Stomach (tissue), 9 donors: Measurements from ENCODE around the gene MSI2. TPM values are rescaled to one million over a fixed set of nuclear protein-coding genes. Genes with fewer than 3 reads are reported as not detected.

Source experiments
- DNase-seq, 2 donors: peaks; one replicate each; pipeline versions ENCODE4 v3.0.0 to v3.0.0-alpha.2; 2013 to 2019
- H3K27ac ChIP-seq, 5 donors: fragments of 200-600 bp in 4 of 5; sonication (generic) in 4 of 5; one replicate each; pipeline ENCODE4 v1.5.1; 2013 to 2019; ENCODE audit warnings: mild to moderate bottlenecking in 1 of 5, moderate library complexity in 1 of 5
- H3K27me3 ChIP-seq, 3 donors: fragments of 200-600 bp; sonication (generic); one replicate each; pipeline ENCODE4 v1.5.1; 2017 to 2019; ENCODE audit warnings: mixed run types in 1 of 3
- H3K36me3 ChIP-seq, 4 donors: fragments of 200-600 bp; sonication (generic); 1 replicate in 3 of 4; 2 replicates in 1 of 4; pipeline ENCODE4 v1.5.1; 2016 to 2019
- H3K4me1 ChIP-seq, 4 donors: fragments of 200-600 bp; sonication (generic); one replicate each; pipeline ENCODE4 v1.5.1; 2016 to 2019
- H3K4me3 ChIP-seq, 4 donors: fragments of 200-600 bp; sonication (generic) in 3 of 4; one replicate each; pipeline ENCODE4 v1.5.1; 2016 to 2019; ENCODE audit warnings: mild to moderate bottlenecking in 1 of 4
- H3K9me3 ChIP-seq, 4 donors: fragments of 200-600 bp; sonication (generic); one replicate each; pipeline ENCODE4 v1.5.1; 2016 to 2019
- CTCF ChIP-seq, 7 experiments: fragments of 450-650 bp in 4 of 7; fragments of 200-600 bp in 3 of 7; sonication (generic) in 3 of 7; IDR thresholded peaks; one replicate each; pipeline ENCODE4 v1.5.1; 2016 to 2019; ENCODE audit warnings: antibody characterized with exemption in 7 of 7, control low read depth in 2 of 7, mild to moderate bottlenecking in 1 of 7
- EP300 ChIP-seq: sonication (generic); formaldehyde crosslinking; IDR thresholded peaks from one replicate; pipeline ENCODE4 v1.6.1; 2017; ENCODE audit warnings: antibody characterized with exemption
- POLR2A ChIP-seq, 4 donors: fragments of 450-650 bp; IDR thresholded peaks; one replicate each; pipeline ENCODE4 v1.6.1; 2016; ENCODE audit warnings: antibody characterized with exemption in 4 of 4, control low read depth in 2 of 4, mild to moderate bottlenecking in 1 of 4, moderate library complexity in 1 of 4
- POLR2AphosphoS5 ChIP-seq, 3 donors: sonication (generic); formaldehyde crosslinking; IDR thresholded peaks; one replicate each; pipeline ENCODE4 v1.6.1; 2016; ENCODE audit warnings: antibody characterized with exemption in 3 of 3
- WGBS, 5 donors: extraction: QIAGEN DNeasy Blood & Tissue Kit in 3 of 5; methylation state at CpG; one replicate each; pipeline versions ENCODE4 v1.1.5 to v1.1.7; 2013 to 2018; 5-methylcytosine and 5-hydroxymethylcytosine counted together
- intact Hi-C: fragments of 100-400 bp; cut with DNase I; formaldehyde crosslinking; loops from one replicate; pipeline ENCODE4 v1.15.1; 2023; ENCODE audit warnings: low total_unique reads
- polyA plus RNA-seq, 3 donors: library from polyadenylated mRNA; stranded (reverse); fragments of 200-250 nt; gene quantifications; one replicate each; pipeline ENCODE4 v1.2.3, GENCODE V29; 2013
- total RNA-seq, 5 donors: library from RNA; depleted of rRNA; stranded (reverse); fragments of >200 nt; gene quantifications; one replicate each; pipeline versions ENCODE4 v1.1.0 to v1.2.3, GENCODE V29; 2014 to 2016
- donor health status: healthy with polysubstance abuse.
- donor health status: Bipolar disorder and iron deficiency.
- donor health status: healthy.

MSI2 gene
- total and polyA plus RNA-seq, 8 donors: 8.3 to 72.4 (median 22.9) TPM

GRCh38 chr17:57645950-57646665, 389.8 kb downstream of the MSI2 start:
- Histone ChIP-seq H3K4me1 (no peaks in the 10 kb centered on the region), H3K27ac (no peak overlapping the region), H3K4me3 (no peak overlapping the region), H3K36me3 (peaks cover 0 to 8% (median 5%) of the 10 kb centered on the region in 4 donors), H3K27me3 (no peaks in the 10 kb centered on the region), H3K9me3 (no peaks in the 10 kb centered on the region)
- intact Hi-C loops: no loop called here
- WGBS, 5 donors: 87 to 91% (median 90%) methylated on average over 4 to 6 of the region's 6 CpGs
- no peak for DNase-seq
- no peak for TF ChIP-seq EP300
- no peak for TF ChIP-seq CTCF (IDR thresholded peaks at IDR 0.05)
- TF ChIP-seq POLR2A (IDR thresholded peaks at IDR 0.05): no peak
- TF ChIP-seq POLR2AphosphoS5 (IDR thresholded peaks at IDR 0.05): no peak

GRCh38 chr17:57648720-57649119, 392.4 kb downstream of the MSI2 start:
- Histone ChIP-seq H3K27me3 (no peaks in the 10 kb centered on the region), H3K36me3 (peaks cover 0 to 18% (median 12%) of the 10 kb centered on the region in 4 donors), H3K4me1 (no peaks in the 10 kb centered on the region), H3K27ac (no peak overlapping the region), H3K9me3 (no peaks in the 10 kb centered on the region), H3K4me3 (no peak overlapping the region)
- 69 to 100% (median 93%) methylated on average over 5 of the region's 5 CpGs for WGBS, 5 donors
- intact Hi-C loops: no loop called here
- TF ChIP-seq CTCF (IDR thresholded peaks at IDR 0.05): no peak
- TF ChIP-seq POLR2A (IDR thresholded peaks at IDR 0.05): no peak
- TF ChIP-seq EP300: no peak
- DNase-seq: no peak

- Histone ChIP-seq H3K27ac (no peak overlapping the region), H3K4me3 (no peak overlapping the region), H3K36me3 (peaks cover 0 to 18% (median 15%) of the 10 kb centered on the region in 4 donors), H3K4me1 (no peaks in the 10 kb centered on the region), H3K27me3 (no peaks in the 10 kb centered on the region), H3K9me3 (no peaks in the 10 kb centered on the region)
- intact Hi-C loops: no loop called here
- WGBS, 5 donors: 95 to 97% (median 97%) methylated on average over 3 of the region's 3 CpGs
- no peak for DNase-seq
- no peak for TF ChIP-seq CTCF (IDR thresholded peaks at IDR 0.05)
These were observed 392.9 kb downstream of the MSI2 start for GRCh38 chr17:57649191-57649590.

- Histone ChIP-seq H3K9me3 (no peaks in the 10 kb centered on the region), H3K27me3 (no peaks in the 10 kb centered on the region), H3K27ac (no peak overlapping the region), H3K36me3 (peaks cover 0 to 18% (median 15%) of the 10 kb centered on the region in 4 donors), H3K4me1 (no peaks in the 10 kb centered on the region), H3K4me3 (no peak overlapping the region)
- TF ChIP-seq CTCF (IDR thresholded peaks at IDR 0.05): no peak
- TF ChIP-seq POLR2A (IDR thresholded peaks at IDR 0.05): no peak
- no peak for TF ChIP-seq EP300
- TF ChIP-seq POLR2AphosphoS5 (IDR thresholded peaks at IDR 0.05): no peak
- no peak for DNase-seq
- WGBS, 5 donors: 81 to 90% (median 84%) methylated on average over 8 of the region's 8 CpGs
- intact Hi-C loops: no loop called here
These were observed 393.6 kb downstream of the MSI2 start for GRCh38 chr17:57649731-57650484.
